T-helper 2 cell treated with Interferon-gamma antibody and Interleukin-4, amounts not matched to agents 5 μg/mL and 100 μg/mL, for 36 hours (primary cell): ENCODE results near the gene PSMD9.

ENCODE experiments used
- DNase-seq: peaks from one replicate; pipeline ENCODE4 v3.0.0; 2021; ENCODE audit warnings: low spot score
- H3K27ac Mint-ChIP-seq: one replicate; pipeline ENCODE4 v1.8.0; 2021; ENCODE audit warnings: mild to moderate bottlenecking, mixed read lengths
- H3K27me3 Mint-ChIP-seq: one replicate; pipeline ENCODE4 v1.8.0; 2021; ENCODE audit warnings: low read depth, mixed read lengths
- H3K36me3 Mint-ChIP-seq: one replicate; pipeline ENCODE4 v1.8.0; 2021; ENCODE audit warnings: low read depth, mixed read lengths
- H3K4me1 Mint-ChIP-seq: one replicate; pipeline ENCODE4 v1.8.0; 2021; ENCODE audit warnings: low read depth, mixed read lengths
- H3K4me3 Mint-ChIP-seq: one replicate; pipeline ENCODE4 v1.8.0; 2022; ENCODE audit warnings: mild to moderate bottlenecking, moderate library complexity, mixed read lengths
- H3K9me3 Mint-ChIP-seq: one replicate; pipeline ENCODE4 v1.8.0; 2021; ENCODE audit warnings: mixed read lengths

Gene PSMD9

GRCh38 chr12:121963341-121964018, 74.9 kb downstream of the PSMD9 start:
- H3K4me1 Mint-ChIP-seq, result no peaks in the 10 kb centered on the region
- no peak overlapping the region for H3K4me3 Mint-ChIP-seq
- no peak for DNase-seq
- H3K27ac Mint-ChIP-seq, result no peak overlapping the region
- H3K27me3 Mint-ChIP-seq, result no peaks in the 10 kb centered on the region
- H3K9me3 Mint-ChIP-seq, result no peaks in the 10 kb centered on the region
- H3K36me3 Mint-ChIP-seq, result no peaks in the 10 kb centered on the region

DNA sequence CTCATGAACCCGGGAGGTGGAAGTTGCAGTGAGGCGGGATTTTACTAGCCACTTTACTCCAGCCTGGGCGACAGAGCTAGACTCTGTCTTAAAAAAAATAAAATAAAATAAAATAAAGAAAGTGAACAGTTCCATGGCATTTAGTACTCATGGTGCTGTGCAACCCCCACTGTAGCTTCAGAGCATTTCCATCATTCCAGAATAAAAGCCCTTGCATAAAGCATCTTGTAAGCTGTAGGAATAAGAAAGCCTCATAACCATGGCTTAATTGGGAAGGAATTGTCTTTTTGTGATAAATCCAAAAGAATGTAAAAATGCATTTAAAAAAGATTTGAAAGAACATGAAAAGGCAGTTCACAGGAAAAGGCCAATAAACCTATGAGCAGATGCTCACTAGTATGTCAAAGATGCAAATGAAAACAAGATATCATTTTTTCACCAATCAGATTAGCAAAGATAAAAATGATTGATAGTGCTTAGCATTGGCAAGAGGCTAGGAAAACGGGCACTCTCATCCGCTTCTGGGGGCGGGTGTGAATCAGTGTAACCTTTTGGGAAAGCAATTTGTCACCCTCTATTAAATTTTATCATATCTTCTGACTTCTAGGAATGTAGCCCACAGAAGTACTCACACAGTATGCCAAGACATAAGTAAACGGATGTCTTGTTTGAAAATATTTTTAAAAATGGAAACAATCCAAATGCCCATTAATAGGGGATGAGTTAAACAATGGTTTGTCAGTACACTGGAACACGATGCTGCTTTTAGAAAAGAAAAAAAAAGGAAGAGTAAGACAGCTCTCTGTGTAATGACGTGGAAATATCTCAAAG, 76.4 kb downstream of the PSMD9 start:
- no peak overlapping the region for H3K27ac Mint-ChIP-seq
- no peaks in the 10 kb centered on the region for H3K27me3 Mint-ChIP-seq

DNA sequence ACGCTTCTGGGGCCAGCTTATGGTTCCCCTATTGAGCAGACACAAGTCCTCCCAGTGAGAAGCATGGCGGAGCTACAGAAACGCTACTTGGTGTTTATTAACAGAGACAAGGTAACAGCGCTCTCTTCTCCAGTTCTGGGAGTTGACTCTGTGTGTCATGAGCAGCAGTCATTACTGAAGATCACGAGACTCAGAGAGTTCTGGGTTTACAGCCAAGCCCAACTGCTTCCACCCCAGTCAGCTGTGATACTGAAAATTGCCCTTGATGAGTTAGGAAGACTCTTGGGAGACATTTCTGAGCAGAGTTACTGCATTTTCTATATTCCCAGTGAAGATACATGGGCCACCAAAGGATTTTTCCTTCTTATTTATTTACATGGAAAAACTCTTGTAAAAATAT, 78.4 kb downstream of the PSMD9 start:
- Mint-ChIP-seq H3K4me3 (no peak overlapping the region), H3K27me3 (no peaks in the 10 kb centered on the region), H3K4me1 (peaks cover 1% of the 10 kb centered on the region), H3K9me3 (peaks cover 2% of the 10 kb centered on the region), H3K27ac (no peak overlapping the region), H3K36me3 (no peaks in the 10 kb centered on the region)
- no peak for DNase-seq

More for the DNA sequence above, 76.4 kb downstream of the PSMD9 start:
- H3K36me3 Mint-ChIP-seq, result no peaks in the 10 kb centered on the region
- DNase-seq, result no peak
- no peak overlapping the region for H3K4me3 Mint-ChIP-seq
- peaks cover 1% of the 10 kb centered on the region for H3K4me1 Mint-ChIP-seq
- H3K9me3 Mint-ChIP-seq, result no peaks in the 10 kb centered on the region
